HFFc6 (cell line): Measurements from ENCODE around the gene TXNRD1. TPM values are rescaled to one million over a fixed set of nuclear protein-coding genes. Genes with fewer than 3 reads are reported as not detected.
A peak's percentile ranks its signal among the peaks of the same experiment; 100 is the strongest.

Experiments
- DNase-seq: peaks from one replicate; pipeline ENCODE4 v3.0.0-alpha.2; 2018
- H3K27ac Mint-ChIP-seq: 2 replicates; pipeline ENCODE4 v1.8.0; 2020; ENCODE audit warnings: mild to moderate bottlenecking, mixed read lengths
- H3K27me3 Mint-ChIP-seq: 2 replicates; pipeline ENCODE4 v1.8.0; 2021; ENCODE audit warnings: mild to moderate bottlenecking, moderate library complexity, mixed read lengths; ENCODE audit not compliant: insufficient read depth
- H3K36me3 Mint-ChIP-seq: 2 replicates; pipeline ENCODE4 v1.8.0; 2021; ENCODE audit warnings: low read depth, mixed read lengths
- H3K4me1 Mint-ChIP-seq: 2 replicates; pipeline ENCODE4 v1.8.0; 2020; ENCODE audit warnings: low read depth, mixed read lengths
- H3K4me3 Mint-ChIP-seq: 2 replicates; pipeline ENCODE4 v1.8.0; 2020; ENCODE audit warnings: mild to moderate bottlenecking, moderate library complexity, mixed read lengths
- H3K9me3 Mint-ChIP-seq: 2 replicates; pipeline ENCODE4 v1.8.0; 2020; ENCODE audit warnings: mild to moderate bottlenecking, mixed read lengths
- CTCF ChIP-seq: fragments of 200-600 bp; sonication (generic); IDR thresholded peaks from 2 replicates; pipeline ENCODE4 v1.5.0; 2021; ENCODE audit warnings: antibody characterized with exemption, mild to moderate bottlenecking
- total RNA-seq, 6 experiments: library from RNA; stranded (reverse); fragmentation: NEBNext Ultra II Directional; extraction: Animal tissue kit (Norgen Biotek cat#: 25700); gene quantifications; 2 replicates in 1 of 6; 3 replicates in 5 of 6; pipeline ENCODE4 v1.2.3, GENCODE V29; 2021

The TXNRD1 gene
- total RNA-seq, 6 experiments from 2014 or later, result 468 to 851 (median 784) TPM

GRCh38 chr12:104377514-104377812 is 161.9 kb downstream of the TXNRD1 start:
- H3K36me3 Mint-ChIP-seq, result no peaks in the 10 kb centered on the region
- H3K9me3 Mint-ChIP-seq, result no peaks in the 10 kb centered on the region
- peaks cover 36% of the 10 kb centered on the region for H3K4me1 Mint-ChIP-seq
- DNase-seq, result no peak
- no peak overlapping the region for H3K27ac Mint-ChIP-seq
- no peak overlapping the region for H3K4me3 Mint-ChIP-seq
- H3K27me3 Mint-ChIP-seq, result peaks cover 3% of the 10 kb centered on the region
- TF ChIP-seq CTCF, result no peak

DNA sequence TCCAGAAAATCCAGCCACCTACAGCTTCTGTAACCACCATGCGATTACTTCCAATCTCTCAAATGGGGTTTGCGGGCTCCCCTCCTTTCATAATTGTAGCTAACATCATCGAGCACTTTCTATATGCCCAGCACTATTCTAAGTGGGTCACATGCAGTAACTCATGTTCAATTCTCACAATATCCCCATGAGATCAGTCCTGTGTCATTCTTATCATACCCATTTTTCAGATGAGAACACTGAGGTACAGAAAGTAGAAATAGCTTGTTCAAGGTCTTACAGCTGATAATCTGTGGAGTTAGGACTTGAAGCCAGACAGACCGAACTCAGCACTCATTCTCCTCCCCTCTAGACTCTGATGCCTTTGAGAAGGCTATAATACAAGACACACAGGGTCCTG is 162.8 kb downstream of the TXNRD1 start:
- H3K36me3 Mint-ChIP-seq, result no peaks in the 10 kb centered on the region
- H3K27ac Mint-ChIP-seq, result no peak overlapping the region
- H3K4me3 Mint-ChIP-seq, result no peak overlapping the region
- peaks cover 36% of the 10 kb centered on the region for H3K4me1 Mint-ChIP-seq
- no peaks in the 10 kb centered on the region for H3K9me3 Mint-ChIP-seq
- DNase-seq, result no peak
- peaks cover 3% of the 10 kb centered on the region for H3K27me3 Mint-ChIP-seq
- no peak for TF ChIP-seq CTCF

DNA sequence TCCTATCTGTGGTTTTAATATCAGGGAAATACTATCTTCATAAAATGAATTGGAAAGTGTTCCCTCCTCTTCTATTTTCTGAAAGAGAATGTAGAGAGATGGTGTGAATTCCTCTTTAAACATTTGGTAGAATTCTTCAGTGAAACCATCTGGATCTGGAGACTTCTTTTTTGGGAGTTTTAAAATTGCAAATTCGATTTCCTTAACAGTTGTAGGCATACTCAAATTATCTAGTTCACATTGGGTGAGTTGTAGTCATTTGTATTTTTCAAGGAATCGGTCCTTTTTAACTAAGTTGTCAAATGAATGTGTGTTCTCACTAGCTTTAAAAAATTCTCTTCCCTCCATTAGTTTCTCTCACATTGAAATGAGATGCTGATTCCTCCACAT is 165.8 kb downstream of the TXNRD1 start:
- no peak overlapping the region for H3K27ac Mint-ChIP-seq
- H3K4me3 Mint-ChIP-seq, result no peak overlapping the region
- peaks cover 28% of the 10 kb centered on the region for H3K4me1 Mint-ChIP-seq
- no peaks in the 10 kb centered on the region for H3K9me3 Mint-ChIP-seq
- TF ChIP-seq CTCF, result no peak
- peaks cover 3% of the 10 kb centered on the region for H3K27me3 Mint-ChIP-seq
- no peaks in the 10 kb centered on the region for H3K36me3 Mint-ChIP-seq
- DNase-seq, result no peak

DNA sequence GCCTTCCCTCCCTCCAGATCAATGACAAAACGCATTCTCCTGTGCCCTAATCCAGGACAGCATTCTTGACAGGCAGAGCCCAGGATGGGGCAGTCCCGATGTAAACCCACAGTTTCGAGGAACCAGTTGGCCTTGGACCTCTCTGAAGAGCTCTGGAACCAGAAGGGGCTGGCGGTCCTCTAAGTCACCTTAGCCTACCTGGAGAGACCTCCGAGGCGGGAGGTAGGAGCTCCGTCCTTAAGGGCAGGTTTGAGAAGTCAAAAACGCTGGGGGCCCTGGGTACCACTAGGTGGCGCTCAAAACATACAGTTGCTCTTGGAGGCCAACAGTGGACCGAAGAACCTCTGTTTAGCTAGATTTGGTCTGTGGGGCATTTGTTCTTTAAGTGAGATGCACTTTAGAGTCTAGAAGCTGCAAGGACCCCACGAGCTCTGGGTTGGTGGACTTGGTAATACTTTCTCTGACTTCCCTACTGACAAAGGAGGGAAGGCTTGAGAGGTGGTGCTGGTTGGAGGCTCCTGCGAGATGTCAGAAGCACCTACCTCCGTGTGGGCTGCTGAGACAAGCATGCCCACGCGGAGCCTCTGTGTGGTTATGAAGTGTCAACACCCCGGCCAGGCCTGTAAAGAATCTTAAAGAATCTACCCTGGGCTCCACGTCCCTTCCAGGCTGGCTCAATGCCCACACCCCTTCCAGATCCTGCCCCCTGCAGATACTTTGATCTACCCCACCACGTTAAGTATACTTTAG is 166.3 kb downstream of the TXNRD1 start:
- H3K9me3 Mint-ChIP-seq, result no peaks in the 10 kb centered on the region
- peak; percentile 98 for TF ChIP-seq CTCF
- no peaks in the 10 kb centered on the region for H3K36me3 Mint-ChIP-seq
- H3K4me3 Mint-ChIP-seq, result peak overlapping the region; percentile 36; the same call in 1 of the 2 replicates
- peaks cover 22% of the 10 kb centered on the region for H3K4me1 Mint-ChIP-seq
- H3K27me3 Mint-ChIP-seq, result peaks cover 3% of the 10 kb centered on the region
- peak; percentile 50 for DNase-seq
- no peak overlapping the region for H3K27ac Mint-ChIP-seq

DNA sequence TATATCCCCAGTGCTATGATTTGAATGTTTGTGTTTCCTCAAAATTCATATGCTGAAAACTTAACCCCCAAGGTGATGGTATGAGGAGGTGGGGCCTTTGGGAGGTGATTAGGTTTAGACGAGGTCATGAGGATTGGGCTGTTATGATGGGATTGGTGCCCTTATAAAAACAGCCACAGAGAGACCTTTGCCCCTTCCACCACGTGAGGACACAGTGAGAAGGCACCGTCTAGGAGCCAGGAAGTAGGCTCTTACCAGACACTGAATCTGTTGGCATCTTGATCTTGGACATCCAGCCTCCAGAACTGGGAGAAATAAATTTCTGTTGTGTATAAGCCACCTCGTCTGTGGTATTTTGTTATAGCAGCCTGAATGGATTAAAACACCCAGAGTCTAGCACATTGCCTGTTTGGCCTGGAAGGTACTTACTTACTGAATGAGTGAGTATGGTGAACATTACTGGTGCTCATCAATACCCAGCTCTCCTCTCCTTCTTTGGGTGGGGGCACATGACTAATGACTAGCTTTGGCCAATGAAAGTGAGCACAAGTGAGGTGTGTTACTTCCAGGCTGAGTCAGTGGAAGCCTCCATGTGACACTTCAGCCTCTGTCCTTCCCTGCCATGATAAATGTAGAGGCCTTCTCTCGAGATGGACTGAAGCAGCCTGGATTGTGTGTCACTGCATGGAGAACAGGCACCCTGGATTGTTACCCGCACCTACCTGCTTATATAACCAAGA is 168.7 kb downstream of the TXNRD1 start:
- no peak for TF ChIP-seq CTCF
- Mint-ChIP-seq H3K4me1 (peaks cover 13% of the 10 kb centered on the region), H3K9me3 (no peaks in the 10 kb centered on the region), H3K27me3 (no peaks in the 10 kb centered on the region), H3K4me3 (no peak overlapping the region), H3K27ac (no peak overlapping the region), H3K36me3 (no peaks in the 10 kb centered on the region)
- no peak for DNase-seq
